Gastroesophageal sphincter (tissue), 4 donors: Measurements from ENCODE around the gene PIAS4. TPM values are rescaled to one million over a fixed set of nuclear protein-coding genes. Genes with fewer than 3 reads are reported as not detected.
"Not testable (repeated sequence)": the region's sequence is repeated elsewhere in the genome, so short reads cannot be mapped to it uniquely, and the experiment has no call there.

Experiments
- ATAC-seq: fragments of 150-250 bp; one replicate; pipeline ENCODE4 v1.9.1; 2016; ENCODE audit warnings: mild to moderate bottlenecking, moderate library complexity
- H3K27ac ChIP-seq, 4 donors: fragments of 200-600 bp; sonication (generic) in 3 of 4; 1 replicate in 3 of 4; 2 replicates in 1 of 4; pipeline ENCODE4 v1.5.1; 2016 to 2019
- H3K27me3 ChIP-seq: fragments of 200-600 bp; sonication (generic); one replicate; pipeline ENCODE4 v1.5.1; 2019
- H3K36me3 ChIP-seq, 2 donors: fragments of 200-600 bp; sonication (generic); one replicate each; pipeline ENCODE4 v1.5.1; 2019; ENCODE audit warnings: control low read depth in 1 of 2
- H3K4me1 ChIP-seq, 3 donors: fragments of 200-600 bp; sonication (generic); 1 replicate in 2 of 3; 2 replicates in 1 of 3; pipeline ENCODE4 v1.5.1; 2016 to 2019; ENCODE audit warnings: control low read depth in 2 of 3
- H3K4me3 ChIP-seq, 2 donors: fragments of 200-600 bp; sonication (generic); one replicate each; pipeline ENCODE4 v1.5.1; 2019; ENCODE audit warnings: mild to moderate bottlenecking in 1 of 2, moderate library complexity in 1 of 2
- H3K9me3 ChIP-seq, 3 donors: fragments of 200-600 bp; sonication (generic); one replicate each; pipeline ENCODE4 v1.5.1; 2017 to 2019; ENCODE audit warnings: control low read depth in 2 of 3
- CTCF ChIP-seq, 4 experiments: fragments of 200-600 bp in 2 of 4; fragments of 450-650 bp in 2 of 4; sonication (generic) in 1 of 4; IDR thresholded peaks; one replicate each; pipeline ENCODE4 v1.5.1; 2017 to 2019; ENCODE audit warnings: antibody characterized with exemption in 4 of 4, mild to moderate bottlenecking in 2 of 4, moderate library complexity in 2 of 4
- EP300 ChIP-seq: sonication (generic); formaldehyde crosslinking; IDR thresholded peaks from one replicate; pipeline ENCODE4 v1.6.1; 2017; ENCODE audit warnings: antibody characterized with exemption, mild to moderate bottlenecking
- POLR2A ChIP-seq, 2 donors: fragments of 450-650 bp; IDR thresholded peaks; one replicate each; pipeline ENCODE4 v1.6.1; 2017; ENCODE audit warnings: antibody characterized with exemption in 2 of 2, mild to moderate bottlenecking in 2 of 2, moderate library complexity in 1 of 2
- POLR2AphosphoS5 ChIP-seq: sonication (generic); formaldehyde crosslinking; IDR thresholded peaks from one replicate; pipeline ENCODE4 v1.6.1; 2017; ENCODE audit warnings: antibody characterized with exemption
- WGBS, 2 donors: methylation state at CpG; one replicate each; pipeline ENCODE4 v1.1.5; 2018; ENCODE audit warnings: low coverage in 1 of 2; 5-methylcytosine and 5-hydroxymethylcytosine counted together
- total RNA-seq, 4 donors: library from RNA; depleted of rRNA; stranded (reverse); fragments of >200 nt; gene quantifications; one replicate each; pipeline ENCODE4 v1.1.0, GENCODE V29; 2016

PIAS4 gene
- total RNA-seq, 4 donors from 2014 or later = 15.3 to 26.4 (median 16.8) TPM

GRCh38 chr19:4007836-4008539 lies 452 bp downstream of the PIAS4 start:
- peak overlapping the region; percentile 84 to 100 for H3K4me3 ChIP-seq
- peak overlapping the region; percentile 78 to 97 (median 94) for H3K27ac ChIP-seq
- TF ChIP-seq CTCF (IDR thresholded peaks at IDR 0.05) (no peak), POLR2A (IDR thresholded peaks at IDR 0.05) (no peak), POLR2AphosphoS5 (no peak), EP300 (no peak)
- no peak for ATAC-seq
- no peaks in the 10 kb centered on the region for H3K27me3 ChIP-seq
- no peaks in the 10 kb centered on the region for H3K9me3 ChIP-seq
- H3K4me1 ChIP-seq = peaks cover 0 to 61% (median 40%) of the 10 kb centered on the region in 3 donors
- peaks cover 0 to 8% of the 10 kb centered on the region in 2 donors for H3K36me3 ChIP-seq
- WGBS, 2 donors = 0 to 1% methylated on average over 11 to 13 of the region's 55 CpGs

GRCh38 chr19:4009990-4010807 lies 2.7 kb downstream of the PIAS4 start:
- Histone ChIP-seq H3K27me3 (no peaks in the 10 kb centered on the region), H3K4me3 (peak overlapping the region in 1 of 2 donors; percentile 27), H3K4me1 (peaks cover 0 to 84% (median 48%) of the 10 kb centered on the region in 3 donors), H3K9me3 (no peaks in the 10 kb centered on the region), H3K27ac (peak overlapping the region; percentile 2 to 97 (median 82)), H3K36me3 (peaks cover 0 to 24% of the 10 kb centered on the region in 2 donors)
- no peak for TF ChIP-seq EP300
- TF ChIP-seq POLR2A (IDR thresholded peaks at IDR 0.05) = peak in 1 of 2 donors; percentile 14
- peak; percentile 84 for TF ChIP-seq POLR2AphosphoS5
- TF ChIP-seq CTCF (IDR thresholded peaks at IDR 0.05) = no peak
- no CpG with 5 or more reads among the region's 24 CpGs for WGBS, 2 donors
- no peak for ATAC-seq

GRCh38 chr19:4010808-4011110 lies 3.2 kb downstream of the PIAS4 start:
- TF ChIP-seq EP300 (no peak), CTCF (IDR thresholded peaks at IDR 0.05) (no peak), POLR2AphosphoS5 (no peak), POLR2A (IDR thresholded peaks at IDR 0.05) (no peak)
- H3K9me3 ChIP-seq = no peaks in the 10 kb centered on the region
- peaks cover 0 to 24% of the 10 kb centered on the region in 2 donors for H3K36me3 ChIP-seq
- peaks cover 0 to 89% (median 53%) of the 10 kb centered on the region in 3 donors for H3K4me1 ChIP-seq
- H3K27me3 ChIP-seq = no peaks in the 10 kb centered on the region
- ATAC-seq = no peak
- H3K4me3 ChIP-seq = peak overlapping the region in 1 of 2 donors; percentile 27
- 20% methylated on average over 1 of the region's 14 CpGs; no CpG with 5 or more reads in 1 of the 2 donors for WGBS, 2 donors
- peak overlapping the region in 3 of 4 donors; percentile 69 to 97 (median 95) for H3K27ac ChIP-seq

- peak overlapping the region in 1 of 2 donors; percentile 27 for H3K4me3 ChIP-seq
- H3K27me3 ChIP-seq, H3K9me3 ChIP-seq, ATAC-seq: not testable (repeated sequence)
- H3K36me3 ChIP-seq = peaks cover 0 to 24% of the 10 kb centered on the region in 2 donors
- peaks cover 0 to 91% (median 59%) of the 10 kb centered on the region in 3 donors for H3K4me1 ChIP-seq
- peak overlapping the region in 3 of 4 donors; percentile 69 to 97 (median 95) for H3K27ac ChIP-seq
- WGBS, 2 donors = no CpG with 5 or more reads among the region's 6 CpGs
These were observed 3.9 kb downstream of the PIAS4 start for GRCh38 chr19:4011430-4011829.

GRCh38 chr19:4012092-4012974 lies 4.8 kb downstream of the PIAS4 start:
- Histone ChIP-seq H3K36me3 (peaks cover 0 to 31% of the 10 kb centered on the region in 2 donors), H3K4me3 (no peak overlapping the region), H3K27ac (peak overlapping the region in 3 of 4 donors; percentile 58 to 83 (median 78)), H3K9me3 (no peaks in the 10 kb centered on the region), H3K27me3 (no peaks in the 10 kb centered on the region), H3K4me1 (peaks cover 0 to 92% (median 59%) of the 10 kb centered on the region in 3 donors)
- 45 to 85% methylated on average over 4 to 15 of the region's 27 CpGs for WGBS, 2 donors
- TF ChIP-seq POLR2AphosphoS5 = peak; percentile 81
- TF ChIP-seq POLR2A (IDR thresholded peaks at IDR 0.05) = no peak
- TF ChIP-seq CTCF (IDR thresholded peaks at IDR 0.05) = no peak
- no peak for ATAC-seq
